H54 (cell line): ENCODE measurements around the gene USB1.

Experiments used
- DNase-seq: peaks from one replicate; pipeline ENCODE4 v3.0.0; 2011; ENCODE audit warnings: low spot score, mixed read lengths; ENCODE audit not compliant: insufficient read length
- FAIRE-seq: peaks from 3 replicates; lab custom pipeline; 2011; peaks lifted over from hg19 to GRCh38; lab: Jason Lieb, UNC
- POLR2A ChIP-seq: IDR thresholded peaks from 2 replicates; pipeline ENCODE4 v1.6.1; 2011; ENCODE audit warnings: low read depth, mild to moderate bottlenecking, low read length

Gene USB1

GRCh38 chr16:57979006-57979585 is 22.1 kb upstream of the USB1 start:
- no peak for TF ChIP-seq POLR2A
- DNase-seq: no peak

DNA sequence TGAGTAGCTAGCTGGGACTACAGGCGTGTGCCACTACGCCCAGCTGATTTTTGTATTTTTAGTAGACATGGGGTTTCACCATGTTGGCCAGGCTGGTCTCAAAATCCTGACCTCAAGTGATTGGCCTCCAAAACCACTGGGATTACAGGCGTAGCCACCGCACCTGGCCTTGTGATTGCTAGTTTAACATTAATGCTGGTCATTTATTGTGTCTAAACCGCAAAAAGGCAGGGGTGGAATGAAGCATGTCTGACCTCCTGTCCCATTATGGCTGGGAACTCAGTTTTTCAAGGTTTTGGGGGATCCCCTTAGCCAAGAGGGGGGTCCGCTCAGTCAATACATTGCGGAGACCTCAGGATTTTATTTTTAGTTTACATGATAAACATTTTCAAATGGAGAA is 19.6 kb upstream of the USB1 start:
- TF ChIP-seq POLR2A: no peak
- DNase-seq (no peak), FAIRE-seq (no peak)

More at GRCh38 chr16:57979006-57979585, 22.1 kb upstream of the USB1 start:
- FAIRE-seq: no peak

DNA sequence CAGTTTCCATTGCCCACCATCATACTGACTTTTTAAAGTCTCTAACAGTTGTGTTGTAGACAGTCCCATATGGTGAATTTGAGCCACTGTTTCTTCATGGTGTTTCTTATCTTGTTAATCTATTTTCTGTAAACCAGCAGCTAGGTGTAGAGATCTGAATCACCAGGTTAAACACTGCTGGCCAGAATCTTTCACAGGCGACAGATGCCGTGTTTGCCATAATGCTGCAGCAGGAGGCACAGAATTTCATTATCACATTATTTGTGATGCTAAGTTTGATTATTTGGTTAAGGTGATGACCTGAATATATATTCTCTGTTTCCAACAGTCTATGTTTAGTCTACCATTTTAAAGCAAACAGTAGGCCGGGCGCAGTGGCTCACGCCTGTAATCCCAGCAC is 18.8 kb upstream of the USB1 start:
- FAIRE-seq (no peak), DNase-seq (no peak)
- TF ChIP-seq POLR2A: no peak

DNA sequence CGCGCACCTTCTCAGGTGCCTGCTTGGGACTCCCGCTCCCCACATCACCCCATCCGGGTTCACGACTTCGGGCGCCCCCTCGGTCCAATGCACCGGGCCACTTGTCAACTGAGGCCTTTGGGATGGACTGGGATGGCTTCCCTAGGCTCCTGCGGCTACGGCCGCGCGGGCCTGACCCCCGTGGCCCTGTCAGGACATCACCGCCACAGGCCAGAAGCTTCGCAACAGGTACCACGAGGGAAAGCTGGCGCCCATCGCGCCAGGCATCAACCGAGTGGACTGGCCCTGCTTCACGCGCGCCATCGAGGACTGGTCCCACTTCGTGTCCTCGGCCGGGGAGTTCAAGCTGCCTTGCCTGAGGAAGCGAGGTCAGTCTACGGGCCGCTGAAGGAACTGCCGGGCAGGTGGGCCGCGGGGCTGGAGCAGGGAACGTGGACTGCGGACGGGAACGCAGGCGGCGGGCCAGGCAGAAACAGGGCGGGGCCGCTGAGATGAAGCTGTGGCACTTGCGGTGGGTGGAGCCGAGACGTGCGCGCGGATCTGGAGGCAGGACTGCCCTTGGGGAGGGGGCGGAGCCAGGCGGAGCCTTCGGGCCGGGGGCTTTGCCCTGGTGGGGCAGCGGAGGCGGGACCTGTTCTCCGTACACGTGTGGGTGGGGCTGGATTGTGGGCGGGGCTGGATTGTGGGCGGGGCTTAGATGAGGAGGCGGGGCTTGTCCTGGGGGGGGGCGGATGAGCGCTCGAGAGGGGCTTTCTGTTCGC is 16.6 kb upstream of the USB1 start:
- FAIRE-seq: no peak
- DNase-seq: no peak

GRCh38 chr16:57985204-57986181 is 15.7 kb upstream of the USB1 start:
- DNase-seq (no peak), FAIRE-seq (no peak)

More for the DNA sequence above, 16.6 kb upstream of the USB1 start:
- TF ChIP-seq POLR2A: no peak

DNA sequence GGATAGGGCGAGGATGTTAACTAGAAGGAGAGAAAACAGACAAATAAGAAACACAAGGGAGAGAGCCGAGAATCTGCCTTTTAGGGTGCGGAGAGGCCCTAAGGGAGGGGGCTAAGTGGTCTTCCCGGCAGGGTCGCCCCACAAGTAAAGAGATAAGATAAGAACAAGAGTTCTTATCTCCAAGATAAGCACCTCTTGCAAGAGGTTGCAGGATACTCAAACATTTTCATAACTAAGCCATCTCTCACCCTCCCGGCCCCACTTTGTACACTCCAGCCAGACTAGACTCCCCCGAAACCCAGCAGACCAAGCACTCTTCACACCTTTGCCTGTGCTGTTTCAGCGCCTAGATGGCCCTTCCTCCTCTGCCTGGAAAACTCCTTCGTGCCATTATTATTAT is 15.0 kb upstream of the USB1 start:
- TF ChIP-seq POLR2A: no peak
- DNase-seq (no peak), FAIRE-seq (no peak)

More at GRCh38 chr16:57985204-57986181, 15.7 kb upstream of the USB1 start:
- no peak for TF ChIP-seq POLR2A

DNA sequence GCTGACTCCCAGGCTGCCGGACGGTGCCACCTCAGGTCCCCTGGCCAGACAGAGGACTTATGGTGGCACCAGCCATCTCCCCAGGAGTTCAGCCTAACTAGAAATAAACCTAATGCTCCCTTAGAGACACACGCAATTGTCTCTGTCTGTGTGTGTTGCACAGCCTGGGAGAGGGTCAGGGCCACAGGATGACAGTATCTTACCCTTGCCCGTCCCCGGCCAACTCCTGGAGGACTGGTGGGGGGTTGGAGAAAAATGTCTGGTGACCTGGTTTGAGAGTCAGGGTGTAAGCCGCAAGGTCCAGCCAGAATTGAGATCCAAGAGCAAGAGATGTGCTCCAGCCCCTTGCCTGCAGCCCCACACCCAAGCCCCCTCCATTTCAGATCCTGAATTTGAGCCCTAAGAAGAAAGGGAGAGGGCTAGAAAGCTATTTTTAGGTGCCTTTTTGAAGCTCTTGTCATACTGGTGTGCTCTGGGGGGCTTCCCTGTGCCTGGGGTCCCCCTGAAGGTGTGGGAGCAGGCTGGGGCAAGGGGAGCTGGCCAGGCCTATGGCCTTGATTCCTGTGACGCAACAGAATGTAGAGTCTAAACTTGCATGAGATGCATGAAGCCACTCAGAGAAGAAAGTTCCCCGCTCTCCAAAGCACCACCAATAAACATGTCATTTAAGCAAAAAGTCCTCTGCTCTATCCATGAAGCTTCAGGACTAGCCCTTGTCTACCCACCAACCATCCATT is 13.6 kb upstream of the USB1 start:
- TF ChIP-seq POLR2A: no peak
- FAIRE-seq (no peak), DNase-seq (no peak)

- no peak for DNase-seq
- no peak for FAIRE-seq
- no peak for TF ChIP-seq POLR2A
Observed at GRCh38 chr16:57988929-57989328, 12.3 kb upstream of the USB1 start.

GRCh38 chr16:57991551-57992059 is 9.6 kb upstream of the USB1 start:
- no peak for FAIRE-seq
- no peak for TF ChIP-seq POLR2A
- DNase-seq: no peak

- no peak for FAIRE-seq
- DNase-seq: no peak
- TF ChIP-seq POLR2A: no peak
Observed at GRCh38 chr16:57992084-57992483, 9.1 kb upstream of the USB1 start.

GRCh38 chr16:57993438-57993837 is 7.8 kb upstream of the USB1 start:
- DNase-seq (no peak), FAIRE-seq (no peak)
- no peak for TF ChIP-seq POLR2A

- FAIRE-seq (no peak), DNase-seq (no peak)
- no peak for TF ChIP-seq POLR2A
Observed at GRCh38 chr16:57993897-57994296, 7.3 kb upstream of the USB1 start.

GRCh38 chr16:57994361-57994760 is 6.8 kb upstream of the USB1 start:
- no peak for TF ChIP-seq POLR2A
- DNase-seq (no peak), FAIRE-seq (no peak)
